GM18520 (cell line): ENCODE data around the gene ALX4.
A peak's percentile ranks its signal among the peaks of the same experiment; 100 is the strongest.

ENCODE experiments used
- ATAC-seq: cut with Tn5 transposase; IDR thresholded peaks from one replicate; pipeline ENCODE4 v1.9.1; 2021; ENCODE audit not compliant: unreplicated experiment

The ALX4 gene

DNA sequence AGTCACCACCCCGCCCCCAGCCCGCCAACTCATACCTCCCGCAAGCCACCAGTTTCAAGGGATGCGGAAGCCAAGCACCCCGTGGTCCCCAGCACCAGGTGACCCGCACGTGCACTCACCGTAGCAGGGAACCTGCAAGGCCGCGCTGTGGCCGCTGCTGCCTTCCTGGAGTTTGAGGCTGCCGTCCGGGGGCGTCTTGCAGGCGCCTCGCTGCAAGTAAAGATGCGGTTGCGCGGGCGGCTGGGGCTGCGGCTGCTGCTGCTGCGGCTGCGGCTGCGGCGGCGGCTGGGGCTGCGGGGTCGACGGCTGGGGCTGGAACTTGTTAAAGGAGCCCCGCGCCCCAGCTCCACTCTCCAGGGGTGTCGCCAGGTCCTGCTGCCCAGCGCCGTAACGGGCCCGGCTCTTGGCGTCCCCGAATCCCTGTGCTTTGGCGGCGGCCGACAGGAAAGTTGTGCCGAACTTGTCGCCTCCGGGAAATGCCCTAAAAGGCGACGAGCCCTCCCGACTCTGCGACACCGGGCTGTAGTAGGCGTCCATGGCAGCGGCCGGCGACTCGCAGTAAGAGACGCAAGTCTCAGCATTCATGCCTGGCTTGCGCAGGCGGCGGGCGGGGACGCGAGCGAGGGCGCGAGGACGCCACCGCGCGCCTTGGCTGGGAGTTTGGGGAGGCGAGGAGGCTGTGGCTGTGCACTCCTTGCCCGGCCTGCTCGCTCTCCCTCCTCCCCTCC is at the start of gene ALX4:
TSS of gene ALX4 (minus strand) at position 662 of the 728 bp plus-strand sequence. CDS start at position 585, 77 bp downstream.
- no peak for ATAC-seq

DNA sequence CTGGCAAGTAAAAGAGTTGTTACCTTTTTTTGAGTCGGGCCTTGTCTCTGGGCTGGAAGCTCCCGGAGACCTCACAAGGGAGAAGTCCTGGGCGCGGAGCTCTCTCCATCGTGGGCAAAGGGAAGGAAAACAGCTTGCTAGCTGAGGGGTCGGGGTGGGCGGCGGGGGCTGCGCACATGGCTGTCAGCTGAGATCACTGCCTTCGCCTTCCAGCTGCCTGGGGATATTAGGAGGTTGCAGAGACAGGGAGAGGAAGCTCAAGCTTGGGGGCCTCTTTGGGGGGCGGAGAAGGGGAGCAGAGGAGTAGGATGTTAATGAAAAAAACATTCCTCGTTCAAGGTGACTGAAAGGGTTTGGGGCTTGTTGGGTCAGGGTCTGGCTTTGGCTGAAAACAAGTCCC is 49.2 kb upstream of the ALX4 start:
- no peak for ATAC-seq

DNA sequence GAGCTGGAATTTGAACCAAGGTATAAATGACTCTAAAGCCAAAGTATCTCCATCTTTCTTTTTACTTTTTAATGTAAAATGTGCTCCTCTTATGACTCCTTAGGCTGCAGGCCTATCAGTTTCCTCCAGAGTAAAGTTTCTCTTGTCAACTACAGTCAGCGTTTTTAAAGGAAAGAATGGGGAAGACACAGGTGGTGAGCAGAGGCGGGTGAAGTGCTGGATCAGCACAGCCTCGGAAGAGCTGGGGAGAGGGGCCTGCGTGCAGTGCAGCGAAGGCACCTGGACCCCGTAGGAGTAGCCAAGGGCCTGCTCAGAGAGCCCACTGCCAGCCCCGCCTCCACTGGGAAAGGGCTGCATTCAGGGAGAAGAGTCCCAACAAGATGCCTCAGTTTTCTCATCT is 48.8 kb upstream of the ALX4 start:
- no peak for ATAC-seq

DNA sequence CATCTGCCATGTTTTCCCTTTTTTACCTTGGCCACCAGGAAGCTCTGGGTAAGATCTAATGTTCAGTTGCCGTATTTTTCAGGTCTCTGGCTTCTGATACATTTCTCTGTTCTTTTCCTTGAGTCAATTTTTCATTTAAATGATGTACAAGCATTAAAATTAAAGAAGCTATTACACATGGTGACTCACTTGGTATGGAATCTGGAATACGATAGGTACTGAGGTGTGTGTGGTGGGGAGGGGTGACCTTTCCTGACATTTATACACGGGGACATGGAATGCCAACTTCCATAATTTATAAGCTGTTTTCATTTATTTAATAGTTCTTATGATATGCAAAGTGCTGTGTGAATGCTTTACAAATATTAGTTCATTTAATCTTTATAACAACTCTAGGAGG is 47.8 kb upstream of the ALX4 start:
- ATAC-seq: no peak

DNA sequence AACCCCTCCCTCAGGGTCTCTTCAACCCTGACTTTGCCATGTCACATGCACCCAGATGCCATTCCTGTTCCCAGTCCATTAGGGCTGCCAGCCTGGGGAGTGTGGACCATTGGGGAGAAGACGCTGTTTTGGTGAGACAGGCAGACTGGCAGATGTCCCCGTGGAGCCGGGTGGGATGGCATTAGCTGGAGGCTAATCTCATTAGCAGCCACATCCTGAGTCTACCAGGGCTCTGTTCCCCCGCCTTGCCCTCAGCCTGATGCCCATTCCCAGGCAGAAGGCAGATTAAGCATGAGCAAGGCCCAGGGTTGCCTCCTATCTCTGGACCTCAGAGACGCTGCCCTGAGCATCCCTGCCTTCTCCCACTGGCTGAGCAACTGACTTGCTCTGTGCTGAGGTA is 46.4 kb upstream of the ALX4 start:
- ATAC-seq: no peak

DNA sequence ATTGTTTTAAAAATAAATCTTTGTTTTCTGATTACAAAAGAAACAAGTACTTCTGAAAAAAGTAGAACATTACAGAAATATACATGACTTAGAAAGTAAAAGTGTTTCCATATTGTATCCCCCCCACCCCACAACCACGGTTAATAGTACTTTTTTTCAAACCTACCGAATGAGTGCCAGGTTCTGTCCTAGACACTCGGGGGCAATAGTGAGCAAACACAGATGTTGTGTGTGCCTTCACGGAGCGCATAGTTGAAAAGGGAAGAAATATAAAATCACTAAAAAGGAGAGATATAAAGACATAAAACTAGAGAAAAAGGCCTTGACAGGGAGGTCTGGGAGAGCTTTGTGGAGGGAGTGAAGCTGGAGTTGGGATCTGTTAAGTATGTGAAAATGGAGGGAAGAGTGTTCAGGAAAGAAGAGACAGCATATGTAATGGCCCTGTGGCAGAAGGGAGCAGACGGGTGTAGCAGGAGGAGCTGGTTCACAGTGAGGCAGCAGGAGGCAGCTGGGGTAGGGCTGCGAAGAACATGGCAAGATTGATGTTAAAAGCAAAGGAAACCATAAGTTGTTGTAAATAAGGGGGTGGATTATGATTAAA is 42.1 kb upstream of the ALX4 start:
- ATAC-seq: no peak

DNA sequence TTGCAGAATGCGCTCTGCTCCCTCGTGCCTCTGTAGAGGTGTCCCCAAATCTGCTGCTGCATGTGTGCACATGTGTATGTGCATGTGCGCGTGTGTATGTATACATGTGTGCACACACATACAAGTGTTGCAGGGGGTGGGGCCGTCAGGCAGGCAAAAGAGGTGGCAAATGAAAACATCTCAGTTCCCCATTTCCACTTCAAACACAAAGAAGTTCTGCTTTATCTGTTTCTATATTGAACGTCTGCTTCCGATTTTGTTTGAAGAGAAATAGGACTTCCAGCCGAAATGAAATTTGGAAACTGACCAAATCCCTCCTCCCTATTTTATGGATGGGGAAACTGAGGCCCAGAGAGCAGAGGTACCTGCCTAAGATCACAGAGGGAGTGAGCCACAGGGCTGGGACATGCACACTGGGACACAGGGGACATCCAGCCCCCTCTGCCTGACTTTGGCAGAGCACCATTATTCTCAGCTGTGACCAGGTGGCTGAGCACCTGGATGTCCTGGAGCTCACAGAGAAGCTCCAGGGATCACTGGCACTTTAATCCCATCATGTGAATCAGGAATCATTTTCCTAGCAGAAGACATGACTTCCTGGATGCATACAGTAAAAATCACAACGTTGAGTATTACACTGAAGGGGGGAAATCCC is 41.2 kb upstream of the ALX4 start:
- peak; percentile 75 for ATAC-seq

DNA sequence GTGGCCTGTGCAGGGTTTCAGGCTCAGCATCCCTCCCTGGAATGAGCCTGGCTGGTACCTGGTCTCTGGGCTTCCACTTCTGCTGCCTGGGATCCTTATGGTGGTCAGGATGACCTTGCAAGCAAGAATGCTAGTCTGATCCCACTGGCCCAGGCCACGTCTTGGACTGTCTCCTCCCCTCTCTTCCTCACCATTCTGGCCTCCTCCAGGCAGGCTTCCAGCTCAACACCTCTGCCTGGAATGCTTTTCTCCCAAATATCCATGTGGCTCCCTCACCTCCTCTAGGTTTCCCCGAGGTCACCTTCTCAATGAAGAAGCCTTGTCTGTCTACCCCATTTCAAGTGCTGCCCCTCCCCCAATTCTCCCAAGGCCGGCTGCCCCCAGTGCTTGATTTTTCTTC is 39.4 kb upstream of the ALX4 start:
- no peak for ATAC-seq

DNA sequence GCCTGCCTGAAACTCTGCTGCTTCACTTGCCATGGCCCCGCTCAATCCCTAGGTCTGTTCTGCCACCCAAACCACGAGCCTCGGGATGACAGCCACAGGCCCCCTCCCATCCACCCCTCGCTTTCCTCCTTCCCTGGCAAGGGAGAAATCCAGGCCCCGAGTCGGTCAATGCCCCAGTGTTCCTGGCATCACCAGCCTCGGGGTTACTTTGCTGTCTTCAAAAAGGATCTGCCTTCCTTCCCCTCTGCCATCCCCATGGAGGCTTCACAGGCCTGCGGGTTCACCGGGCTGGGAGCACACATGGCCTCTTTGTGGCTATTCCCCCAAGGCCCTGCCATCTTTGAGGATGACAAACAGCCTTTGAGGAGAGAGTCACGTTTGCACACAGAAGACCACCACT is 38.8 kb upstream of the ALX4 start:
- no peak for ATAC-seq

DNA sequence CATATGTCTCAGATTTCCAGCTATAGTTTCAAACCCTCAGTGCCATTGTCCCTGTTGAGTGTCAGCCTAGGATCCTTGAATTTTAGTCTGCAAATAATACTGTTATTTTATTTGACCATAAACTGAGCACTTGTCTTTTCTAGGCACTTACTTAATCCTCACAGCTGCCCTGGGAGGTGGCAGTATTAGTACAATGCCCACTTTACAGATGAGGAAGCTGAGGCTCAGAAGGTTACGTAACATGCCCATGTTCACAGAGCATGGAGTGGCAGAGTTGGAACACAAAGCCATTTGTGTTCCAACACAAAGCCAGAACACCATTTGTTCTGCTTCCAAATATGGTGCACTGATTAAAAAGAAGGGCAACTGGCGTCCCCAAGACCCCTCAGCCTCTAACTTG is 38.2 kb upstream of the ALX4 start:
- ATAC-seq: no peak

DNA sequence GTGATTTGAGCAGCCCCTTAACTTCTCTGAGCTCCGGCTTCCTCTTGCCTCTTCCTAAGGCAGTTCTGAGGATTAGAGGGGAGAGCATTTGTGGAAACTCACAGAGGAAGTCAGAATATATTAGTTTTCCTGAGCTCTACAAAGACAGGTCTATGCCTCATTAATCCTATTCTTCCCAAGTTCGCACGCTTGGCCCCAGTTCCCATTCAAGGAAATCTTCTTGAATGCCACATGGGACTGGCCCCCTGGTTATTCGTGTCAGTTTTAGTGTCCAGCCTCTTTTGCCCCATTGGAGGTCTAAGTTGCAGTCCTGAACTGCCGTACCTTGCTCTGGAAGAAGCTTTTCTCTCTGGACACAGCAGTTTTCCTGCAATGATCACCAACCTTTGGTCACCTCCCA is 37.6 kb upstream of the ALX4 start:
- ATAC-seq: no peak

DNA sequence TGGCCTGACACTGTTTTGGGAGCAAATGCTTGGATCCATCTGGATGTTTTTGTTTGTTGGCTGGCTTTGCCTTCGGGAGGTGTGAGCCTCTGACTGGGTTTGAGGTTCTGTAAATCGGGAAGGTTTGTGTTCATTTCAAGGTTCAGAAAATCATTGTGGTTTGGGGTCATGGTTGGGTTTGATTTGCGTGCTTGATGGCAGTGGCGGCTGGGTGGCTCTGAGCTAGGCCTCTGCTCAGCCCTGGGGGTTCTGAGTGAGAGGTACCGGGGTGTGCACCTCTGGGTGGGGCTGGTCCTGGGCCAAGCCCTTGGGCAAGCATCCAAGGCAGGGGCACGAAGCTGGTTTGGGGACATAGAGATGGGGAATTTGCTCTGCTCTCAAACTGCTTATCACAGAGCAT is 37.0 kb upstream of the ALX4 start:
- no peak for ATAC-seq

DNA sequence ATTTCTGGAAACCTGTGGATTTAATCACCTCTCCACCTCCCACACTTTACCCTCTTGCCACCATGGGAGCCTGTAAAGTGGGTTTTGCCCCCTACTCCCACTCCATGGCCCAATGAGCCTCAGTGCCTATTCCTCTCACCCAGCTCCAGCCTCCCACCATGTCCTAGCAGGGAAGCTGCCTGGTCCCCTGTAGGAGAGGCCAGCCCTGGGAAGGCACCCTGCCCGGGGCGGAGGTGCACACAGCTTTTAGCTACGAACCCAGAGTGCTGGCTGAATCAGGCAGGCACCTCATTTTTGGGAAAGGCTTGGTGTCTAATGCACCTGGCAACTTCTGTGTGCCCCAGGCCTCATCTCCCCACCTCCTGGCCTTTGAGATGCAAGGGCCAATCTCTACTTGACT is 35.8 kb upstream of the ALX4 start:
- ATAC-seq: no peak

DNA sequence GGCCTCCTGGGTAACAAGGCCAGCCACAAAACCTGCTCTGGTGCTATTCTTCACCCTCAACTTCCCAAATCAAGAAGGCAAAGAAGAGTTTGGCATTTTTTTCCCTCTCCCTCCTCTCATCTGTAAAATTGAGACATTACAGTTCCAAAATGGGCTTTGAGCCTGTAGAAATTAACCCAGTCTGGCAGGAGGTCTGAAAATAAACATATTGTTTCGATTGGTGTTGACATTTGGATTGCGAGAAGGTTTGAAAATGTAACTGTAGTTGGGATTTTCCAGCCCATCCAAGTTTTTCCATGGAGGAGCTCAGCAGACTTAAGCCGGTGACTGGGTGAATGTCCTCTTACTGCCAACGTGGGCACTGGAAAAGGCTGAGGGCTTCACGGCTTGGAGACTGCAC is 35.0 kb upstream of the ALX4 start:
- ATAC-seq: no peak

DNA sequence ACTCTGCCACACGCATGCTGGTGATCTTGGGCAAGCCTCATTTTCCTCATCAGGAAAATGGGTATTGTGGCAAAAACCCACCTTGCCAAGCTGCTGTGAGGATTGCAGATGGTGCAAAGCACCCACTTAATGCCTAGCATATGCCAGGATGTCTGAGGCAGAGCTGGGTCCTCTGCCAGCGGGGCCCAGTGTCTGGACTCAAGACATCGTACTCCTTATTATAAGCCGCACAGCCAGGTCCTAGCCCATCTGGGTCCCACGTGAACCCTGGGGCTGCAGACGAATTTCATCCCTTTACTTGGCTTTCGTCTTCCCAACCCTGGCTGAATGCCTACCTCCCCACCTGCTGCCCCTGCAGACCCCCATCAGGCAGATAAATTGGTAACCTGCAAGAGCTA is 34.5 kb upstream of the ALX4 start:
- ATAC-seq: no peak

DNA sequence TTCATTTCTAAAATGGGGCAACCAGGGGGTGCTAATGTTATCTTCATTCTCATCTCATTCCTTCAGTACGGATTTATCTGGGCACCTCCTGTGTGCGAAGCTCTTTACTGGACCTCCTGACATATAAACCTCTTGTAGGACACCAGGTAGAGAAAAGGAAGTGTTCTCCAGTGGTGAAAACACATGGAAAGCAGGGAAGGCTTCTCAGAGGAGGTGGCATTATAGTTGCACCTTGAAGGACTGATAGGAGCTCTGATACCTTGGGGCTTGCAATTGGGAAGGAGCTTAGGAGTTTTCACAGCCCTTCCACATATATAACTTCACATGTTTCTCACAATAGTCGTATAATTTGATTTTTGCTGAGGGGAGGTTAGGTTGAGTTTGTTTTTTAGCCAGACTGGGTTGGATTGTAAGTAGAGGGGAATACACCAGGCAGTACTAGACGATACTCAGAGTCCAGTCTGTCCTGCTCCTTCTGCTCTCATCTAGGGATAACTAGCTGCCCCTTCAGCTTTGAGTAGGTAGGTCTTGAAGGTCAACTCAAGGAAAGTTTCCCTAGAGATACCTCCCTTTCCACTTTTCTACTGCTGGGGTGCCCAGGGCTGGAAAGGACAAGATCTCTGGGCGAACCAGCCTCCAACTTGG is 34.0 kb upstream of the ALX4 start:
- ATAC-seq: no peak

DNA sequence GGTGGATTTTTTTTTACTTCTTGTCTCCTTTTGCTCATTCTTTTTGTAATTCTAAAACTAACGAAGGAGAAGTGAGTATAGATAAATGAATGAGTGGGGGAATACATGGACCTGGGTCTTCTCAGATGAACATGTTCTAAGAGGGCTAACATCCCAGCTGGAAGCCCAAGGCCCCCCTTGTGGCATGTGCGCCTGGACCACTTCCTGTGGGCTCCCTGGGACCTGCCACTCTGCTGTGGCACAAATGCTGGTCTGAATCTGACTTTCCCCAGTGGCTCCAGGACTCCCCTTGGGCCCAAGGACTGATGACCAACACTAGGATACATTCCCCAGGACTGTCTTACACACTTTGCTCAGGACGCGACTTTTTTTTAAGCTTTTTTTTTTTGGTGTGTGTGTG is 32.7 kb upstream of the ALX4 start:
- no peak for ATAC-seq

DNA sequence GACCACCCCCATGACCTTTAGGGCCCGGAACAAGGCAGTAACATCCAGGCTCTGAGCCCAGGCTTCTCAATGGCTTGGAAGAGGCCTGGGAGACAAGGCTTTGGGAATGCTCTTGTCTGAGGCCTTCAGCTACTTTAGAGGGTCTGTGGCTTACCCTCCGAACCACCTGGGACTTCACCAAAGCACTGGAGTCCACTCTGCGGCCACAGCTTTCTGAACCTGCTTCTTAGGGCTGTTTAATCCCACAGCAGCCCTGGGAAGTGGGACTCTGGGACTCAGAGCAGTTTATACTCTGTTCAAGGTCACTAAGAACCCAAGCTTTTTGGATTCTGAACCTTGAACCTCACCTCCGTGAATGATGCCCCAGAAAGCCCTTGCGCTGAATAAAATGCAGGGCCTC is 30.7 kb upstream of the ALX4 start:
- no peak for ATAC-seq

DNA sequence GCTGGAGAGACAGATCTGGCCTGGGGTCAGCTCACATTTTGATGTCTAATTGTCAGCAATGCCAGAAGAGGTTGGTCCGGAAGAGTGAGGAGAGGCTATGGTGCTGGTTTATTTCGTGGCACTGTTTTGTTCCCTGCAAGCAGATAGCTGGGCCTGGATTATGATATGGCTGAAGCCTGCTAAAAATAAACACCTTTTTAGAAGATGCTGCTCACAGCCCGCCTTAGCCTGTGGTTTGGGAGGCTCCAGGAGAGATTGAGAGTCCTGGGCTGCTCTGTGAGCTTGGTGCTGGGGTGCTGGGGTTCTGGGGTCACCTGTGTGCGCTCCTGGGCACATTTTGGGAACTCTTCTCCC is 29.6 kb upstream of the ALX4 start:
- ATAC-seq: no peak

DNA sequence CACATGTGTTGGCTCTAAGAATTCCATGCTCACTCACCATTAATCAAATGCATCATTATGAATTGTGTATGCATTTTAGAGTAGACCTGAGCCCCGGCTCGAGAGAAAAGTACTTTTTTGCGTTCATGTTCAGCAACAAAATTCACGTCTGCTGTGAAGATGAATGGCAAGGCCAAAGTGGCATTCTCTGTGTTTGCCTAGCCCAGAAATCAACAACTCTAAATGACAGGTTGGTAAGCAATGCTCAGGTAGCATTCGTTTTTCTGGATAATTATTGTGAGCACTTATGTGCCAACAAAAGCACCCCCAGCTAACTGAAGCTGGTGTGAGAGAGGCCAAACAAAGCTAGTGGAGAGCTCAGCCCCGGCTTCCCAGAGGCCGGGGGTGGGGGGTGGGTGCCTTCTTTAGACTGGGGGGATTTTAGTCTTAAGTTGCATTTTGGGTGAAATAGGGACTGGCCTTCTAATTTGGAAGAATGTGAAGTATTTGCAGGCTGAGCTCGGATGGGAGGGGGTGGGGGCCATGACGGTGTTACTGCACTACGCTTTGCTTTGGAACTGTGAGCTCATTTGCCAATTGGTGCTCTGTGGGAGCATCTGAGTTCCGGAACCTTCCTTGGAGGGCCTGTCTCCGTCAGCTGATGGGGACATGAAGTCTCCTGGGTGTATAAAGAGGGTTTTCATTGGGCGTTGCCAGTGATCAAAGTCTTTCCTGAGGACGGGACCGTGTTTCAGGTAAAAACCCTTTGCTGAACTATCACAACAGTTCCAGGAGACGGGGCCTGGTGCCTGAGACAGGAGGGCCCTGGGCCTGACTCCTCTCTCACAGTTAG is 29.0 kb upstream of the ALX4 start:
- no peak for ATAC-seq

DNA sequence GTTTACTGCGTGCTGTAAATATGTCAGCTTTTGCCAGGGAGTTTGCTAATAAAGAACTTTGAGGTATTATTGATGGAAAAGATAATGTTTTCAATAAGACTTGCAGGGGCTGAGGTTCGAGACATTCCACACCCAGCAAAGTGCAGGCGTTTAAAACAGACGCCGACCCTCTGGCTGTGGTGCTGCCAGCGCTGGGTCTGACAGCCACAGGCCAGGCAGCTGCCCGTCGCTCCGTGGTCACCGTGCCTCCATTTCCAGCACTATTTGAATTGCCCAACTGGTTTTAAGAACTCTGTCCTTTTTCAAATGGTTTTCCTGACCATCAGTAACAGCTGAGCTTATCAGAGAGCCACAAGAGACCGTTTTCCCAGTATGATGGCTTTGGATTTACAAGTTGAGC is 28.1 kb upstream of the ALX4 start:
- no peak for ATAC-seq
